WTC11 (cell line): ENCODE measurements around the gene BTBD19. TPM values are rescaled to one million over a fixed set of nuclear protein-coding genes. Genes with fewer than 3 reads are reported as not detected.

Source experiments
- ATAC-seq: fragments of 200-7000 bp; cut with Tn5 transposase; 2 replicates; pipeline ENCODE4 v1.10.0; 2021; ENCODE audit warnings: mild to moderate bottlenecking, moderate library complexity
- CTCF ChIA-PET: fragments of 300-600 bp; sonication (Branson Sonifier 250); formaldehyde crosslinking; loops from one replicate; lab custom pipeline; 2021; ENCODE audit warnings: antibody characterized with exemption; lab: Charles Lee
- POLR2A ChIA-PET: fragments of 350-600 bp; sonication (Branson Sonifier 250); formaldehyde crosslinking; loops from one replicate; lab custom pipeline; 2021; ENCODE audit warnings: antibody characterized with exemption; lab: Charles Lee
- DNase-seq: peaks from one replicate; pipeline ENCODE4 v3.0.0; 2021; ENCODE audit warnings: low spot score
- H3K27ac Mint-ChIP-seq: 2 replicates; pipeline ENCODE4 v1.8.0; 2021; ENCODE audit warnings: mixed read lengths
- H3K27me3 Mint-ChIP-seq: 2 replicates; pipeline ENCODE4 v1.8.0; 2021; ENCODE audit warnings: low read depth, mild to moderate bottlenecking, moderate library complexity, mixed read lengths
- H3K36me3 Mint-ChIP-seq: 2 replicates; pipeline ENCODE4 v1.8.0; 2021; ENCODE audit warnings: mixed read lengths
- H3K4me1 Mint-ChIP-seq: 2 replicates; pipeline ENCODE4 v1.8.0; 2022; ENCODE audit warnings: mixed read lengths
- H3K4me3 Mint-ChIP-seq: 2 replicates; pipeline ENCODE4 v1.8.0; 2021; ENCODE audit warnings: mild to moderate bottlenecking, moderate library complexity, mixed read lengths
- H3K9me3 Mint-ChIP-seq: 2 replicates; pipeline ENCODE4 v1.8.0; 2021; ENCODE audit warnings: mixed read lengths
- ATF1 ChIP-seq: sonication (generic); formaldehyde crosslinking; IDR thresholded peaks from 2 replicates; pipeline ENCODE4 v1.8.1; 2023; ENCODE audit warnings: mild to moderate bottlenecking, moderate library complexity, missing genetic modification reagents
- ESRRA ChIP-seq: sonication (generic); formaldehyde crosslinking; IDR thresholded peaks from 2 replicates; pipeline ENCODE4 v1.8.1; 2022; ENCODE audit warnings: mild to moderate bottlenecking, missing genetic modification reagents, borderline replicate concordance
- FOXK1 ChIP-seq: sonication (generic); formaldehyde crosslinking; IDR thresholded peaks from 2 replicates; pipeline ENCODE4 v1.8.0; 2022; ENCODE audit warnings: mild to moderate bottlenecking, moderate library complexity, missing genetic modification reagents
- MXD4 ChIP-seq: fragments of 250-450 bp; sonication (Bioruptor Pico); IDR thresholded peaks from 2 replicates; pipeline ENCODE4 v1.8.0; 2021; ENCODE audit warnings: mild to moderate bottlenecking, moderate library complexity, borderline replicate concordance
- NR1H2 ChIP-seq: sonication (generic); formaldehyde crosslinking; IDR thresholded peaks from 2 replicates; pipeline ENCODE4 v1.9.0; 2021; ENCODE audit warnings: mild to moderate bottlenecking, moderate library complexity, missing genetic modification reagents
- PRRX2 ChIP-seq: fragments of 250-450 bp; sonication (Bioruptor Pico); IDR thresholded peaks from 2 replicates; pipeline ENCODE4 v1.8.0; 2021; ENCODE audit warnings: mild to moderate bottlenecking
- SMAD4 ChIP-seq: sonication (generic); formaldehyde crosslinking; IDR thresholded peaks from 2 replicates; pipeline ENCODE4 v1.8.0; 2022; ENCODE audit warnings: mild to moderate bottlenecking, missing genetic modification reagents
- TEAD4 ChIP-seq: sonication (generic); formaldehyde crosslinking; IDR thresholded peaks from 2 replicates; pipeline ENCODE4 v1.8.0; 2022; ENCODE audit warnings: mild to moderate bottlenecking, missing genetic modification reagents
- TP53 ChIP-seq: sonication (generic); formaldehyde crosslinking; IDR thresholded peaks from 2 replicates; pipeline ENCODE4 v1.8.1; 2023; ENCODE audit warnings: mild to moderate bottlenecking, missing genetic modification reagents
- ZNF121 ChIP-seq: sonication (generic); formaldehyde crosslinking; IDR thresholded peaks from 2 replicates; pipeline ENCODE4 v1.8.0; 2023; ENCODE audit warnings: missing genetic modification reagents
- ZNF416 ChIP-seq: fragments of 250-450 bp; sonication (Bioruptor Pico); IDR thresholded peaks from 2 replicates; pipeline ENCODE4 v1.9.0; 2021; ENCODE audit warnings: mild to moderate bottlenecking, inconsistent platforms
- total RNA-seq: library from RNA; stranded (reverse); gene quantifications from 3 replicates; pipeline ENCODE4 v1.2.3, GENCODE V29; 2021
- TF ChIP-seq, protein P1 (sequence below): sonication (generic); formaldehyde crosslinking; IDR thresholded peaks from 2 replicates; pipeline ENCODE4 v1.8.1; 2023; ENCODE audit warnings: mild to moderate bottlenecking, missing genetic modification reagents, borderline replicate concordance
- TF ChIP-seq, protein P2 (sequence below): sonication (generic); formaldehyde crosslinking; IDR thresholded peaks from 2 replicates; pipeline ENCODE4 v1.8.1; 2023; ENCODE audit warnings: mild to moderate bottlenecking, missing genetic modification reagents
- TF ChIP-seq, protein P3 (sequence below): fragments of 250-450 bp; sonication (Bioruptor Pico); IDR thresholded peaks from 2 replicates; pipeline ENCODE4 v1.9.0; 2021; ENCODE audit warnings: mild to moderate bottlenecking
- TF ChIP-seq, protein P4 (sequence below): sonication (generic); formaldehyde crosslinking; IDR thresholded peaks from 2 replicates; pipeline ENCODE4 v1.8.1; 2022; ENCODE audit warnings: low read depth, missing genetic modification reagents, borderline replicate concordance
- TF ChIP-seq, protein P5 (sequence below): sonication (generic); formaldehyde crosslinking; IDR thresholded peaks from 2 replicates; pipeline ENCODE4 v1.8.1; 2022; ENCODE audit warnings: missing genetic modification reagents, borderline replicate concordance
- TF ChIP-seq, protein P6 (sequence below): fragments of 250-450 bp; sonication (Bioruptor Pico); IDR thresholded peaks from 2 replicates; pipeline ENCODE4 v1.9.0; 2021; ENCODE audit warnings: moderate library complexity, mild to moderate bottlenecking, inconsistent platforms, borderline replicate concordance

Gene BTBD19
- total RNA-seq, 1 experiment from 2014 or later = 1.7 TPM

DNA sequence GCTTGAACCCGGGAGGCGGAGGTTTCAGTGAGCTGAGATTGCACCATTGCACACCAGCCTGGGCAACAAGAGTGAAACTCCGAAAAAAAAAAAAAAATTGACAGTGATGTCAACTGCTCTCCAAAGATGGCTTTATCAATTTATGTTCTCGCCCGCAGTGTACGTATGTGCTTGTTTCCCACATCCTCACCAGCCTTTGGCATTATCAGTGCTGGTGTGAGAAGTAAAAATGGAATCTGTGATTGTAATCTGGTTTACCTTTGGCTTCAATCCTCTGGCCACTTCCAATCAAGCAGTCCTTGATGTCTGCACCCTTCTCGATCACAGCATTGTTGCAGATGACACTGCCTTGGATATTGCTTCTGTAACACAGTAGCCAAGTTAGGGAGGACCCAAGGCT is 49.1 kb downstream of the BTBD19 start:
- ATAC-seq = no peak
- POLR2A ChIA-PET = interaction anchor here (0.7 kb wide), 1 partner anchor 49 kb away, joined by 5 read pairs; no protein-coding TSS in a partner anchor
- H3K4me1 Mint-ChIP-seq = peaks cover 5% of the 10 kb centered on the region
- no peak for DNase-seq
- H3K27me3 Mint-ChIP-seq = no peaks in the 10 kb centered on the region
- no peaks in the 10 kb centered on the region for H3K9me3 Mint-ChIP-seq
- peaks cover 7% of the 10 kb centered on the region for H3K36me3 Mint-ChIP-seq
- TF ChIP-seq, protein P1, sequence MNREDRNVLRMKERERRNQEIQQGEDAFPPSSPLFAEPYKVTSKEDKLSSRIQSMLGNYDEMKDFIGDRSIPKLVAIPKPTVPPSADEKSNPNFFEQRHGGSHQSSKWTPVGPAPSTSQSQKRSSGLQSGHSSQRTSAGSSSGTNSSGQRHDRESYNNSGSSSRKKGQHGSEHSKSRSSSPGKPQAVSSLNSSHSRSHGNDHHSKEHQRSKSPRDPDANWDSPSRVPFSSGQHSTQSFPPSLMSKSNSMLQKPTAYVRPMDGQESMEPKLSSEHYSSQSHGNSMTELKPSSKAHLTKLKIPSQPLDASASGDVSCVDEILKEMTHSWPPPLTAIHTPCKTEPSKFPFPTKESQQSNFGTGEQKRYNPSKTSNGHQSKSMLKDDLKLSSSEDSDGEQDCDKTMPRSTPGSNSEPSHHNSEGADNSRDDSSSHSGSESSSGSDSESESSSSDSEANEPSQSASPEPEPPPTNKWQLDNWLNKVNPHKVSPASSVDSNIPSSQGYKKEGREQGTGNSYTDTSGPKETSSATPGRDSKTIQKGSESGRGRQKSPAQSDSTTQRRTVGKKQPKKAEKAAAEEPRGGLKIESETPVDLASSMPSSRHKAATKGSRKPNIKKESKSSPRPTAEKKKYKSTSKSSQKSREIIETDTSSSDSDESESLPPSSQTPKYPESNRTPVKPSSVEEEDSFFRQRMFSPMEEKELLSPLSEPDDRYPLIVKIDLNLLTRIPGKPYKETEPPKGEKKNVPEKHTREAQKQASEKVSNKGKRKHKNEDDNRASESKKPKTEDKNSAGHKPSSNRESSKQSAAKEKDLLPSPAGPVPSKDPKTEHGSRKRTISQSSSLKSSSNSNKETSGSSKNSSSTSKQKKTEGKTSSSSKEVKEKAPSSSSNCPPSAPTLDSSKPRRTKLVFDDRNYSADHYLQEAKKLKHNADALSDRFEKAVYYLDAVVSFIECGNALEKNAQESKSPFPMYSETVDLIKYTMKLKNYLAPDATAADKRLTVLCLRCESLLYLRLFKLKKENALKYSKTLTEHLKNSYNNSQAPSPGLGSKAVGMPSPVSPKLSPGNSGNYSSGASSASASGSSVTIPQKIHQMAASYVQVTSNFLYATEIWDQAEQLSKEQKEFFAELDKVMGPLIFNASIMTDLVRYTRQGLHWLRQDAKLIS (CRISPR knock-in tag) = no peak
- TF ChIP-seq ZNF416 (CRISPR knock-in tag) = no peak
- TF ChIP-seq TP53 (CRISPR knock-in tag) = no peak
- TF ChIP-seq ATF1 = no peak
- TF ChIP-seq, protein P2, sequence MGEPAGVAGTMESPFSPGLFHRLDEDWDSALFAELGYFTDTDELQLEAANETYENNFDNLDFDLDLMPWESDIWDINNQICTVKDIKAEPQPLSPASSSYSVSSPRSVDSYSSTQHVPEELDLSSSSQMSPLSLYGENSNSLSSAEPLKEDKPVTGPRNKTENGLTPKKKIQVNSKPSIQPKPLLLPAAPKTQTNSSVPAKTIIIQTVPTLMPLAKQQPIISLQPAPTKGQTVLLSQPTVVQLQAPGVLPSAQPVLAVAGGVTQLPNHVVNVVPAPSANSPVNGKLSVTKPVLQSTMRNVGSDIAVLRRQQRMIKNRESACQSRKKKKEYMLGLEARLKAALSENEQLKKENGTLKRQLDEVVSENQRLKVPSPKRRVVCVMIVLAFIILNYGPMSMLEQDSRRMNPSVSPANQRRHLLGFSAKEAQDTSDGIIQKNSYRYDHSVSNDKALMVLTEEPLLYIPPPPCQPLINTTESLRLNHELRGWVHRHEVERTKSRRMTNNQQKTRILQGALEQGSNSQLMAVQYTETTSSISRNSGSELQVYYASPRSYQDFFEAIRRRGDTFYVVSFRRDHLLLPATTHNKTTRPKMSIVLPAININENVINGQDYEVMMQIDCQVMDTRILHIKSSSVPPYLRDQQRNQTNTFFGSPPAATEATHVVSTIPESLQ (CRISPR knock-in tag) = no peak
- TF ChIP-seq FOXK1 (CRISPR knock-in tag) = no peak
- TF ChIP-seq, protein P3, sequence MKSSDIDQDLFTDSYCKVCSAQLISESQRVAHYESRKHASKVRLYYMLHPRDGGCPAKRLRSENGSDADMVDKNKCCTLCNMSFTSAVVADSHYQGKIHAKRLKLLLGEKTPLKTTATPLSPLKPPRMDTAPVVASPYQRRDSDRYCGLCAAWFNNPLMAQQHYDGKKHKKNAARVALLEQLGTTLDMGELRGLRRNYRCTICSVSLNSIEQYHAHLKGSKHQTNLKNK (CRISPR knock-in tag) = no peak
- TF ChIP-seq MXD4 (CRISPR knock-in tag) = no peak
- no peak for TF ChIP-seq PRRX2 (CRISPR knock-in tag)
- no peak for TF ChIP-seq ESRRA (CRISPR knock-in tag)
- TF ChIP-seq TEAD4 (CRISPR knock-in tag) = no peak
- TF ChIP-seq, protein P4, sequence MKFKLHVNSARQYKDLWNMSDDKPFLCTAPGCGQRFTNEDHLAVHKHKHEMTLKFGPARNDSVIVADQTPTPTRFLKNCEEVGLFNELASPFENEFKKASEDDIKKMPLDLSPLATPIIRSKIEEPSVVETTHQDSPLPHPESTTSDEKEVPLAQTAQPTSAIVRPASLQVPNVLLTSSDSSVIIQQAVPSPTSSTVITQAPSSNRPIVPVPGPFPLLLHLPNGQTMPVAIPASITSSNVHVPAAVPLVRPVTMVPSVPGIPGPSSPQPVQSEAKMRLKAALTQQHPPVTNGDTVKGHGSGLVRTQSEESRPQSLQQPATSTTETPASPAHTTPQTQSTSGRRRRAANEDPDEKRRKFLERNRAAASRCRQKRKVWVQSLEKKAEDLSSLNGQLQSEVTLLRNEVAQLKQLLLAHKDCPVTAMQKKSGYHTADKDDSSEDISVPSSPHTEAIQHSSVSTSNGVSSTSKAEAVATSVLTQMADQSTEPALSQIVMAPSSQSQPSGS (CRISPR knock-in tag) = no peak
- no peak overlapping the region for H3K4me3 Mint-ChIP-seq
- CTCF ChIA-PET = interaction anchor here (0.6 kb wide), 1 partner anchor 21 kb away, joined by 3 read pairs; no protein-coding TSS in a partner anchor
- H3K27ac Mint-ChIP-seq = no peak overlapping the region

DNA sequence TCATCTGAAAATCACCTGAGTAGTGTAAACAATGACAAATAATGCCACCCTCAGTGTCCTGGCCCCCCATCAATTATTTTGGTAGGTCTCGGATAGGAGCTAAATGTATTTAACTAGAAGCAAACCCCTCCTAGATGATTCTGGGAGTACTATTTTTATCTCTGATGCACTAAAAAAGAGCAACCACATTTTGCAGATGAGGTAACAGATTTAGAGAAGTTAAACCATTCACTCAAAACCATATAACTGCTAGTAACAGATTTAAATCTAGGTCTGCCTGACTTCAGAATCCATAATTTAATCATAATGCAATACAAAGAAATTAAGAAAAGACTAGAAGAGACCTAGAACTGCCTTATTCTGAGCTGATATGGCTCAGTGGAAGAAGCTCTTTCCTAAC is 52.0 kb downstream of the BTBD19 start:
- H3K4me1 Mint-ChIP-seq = peaks cover 5% of the 10 kb centered on the region
- no peaks in the 10 kb centered on the region for H3K27me3 Mint-ChIP-seq
- ATAC-seq = no peak
- H3K27ac Mint-ChIP-seq = 0 out of 2 replicates have a peak overlapping the region, but pooled peaks have one; percentile 2
- no peaks in the 10 kb centered on the region for H3K9me3 Mint-ChIP-seq
- H3K4me3 Mint-ChIP-seq = no peak overlapping the region
- H3K36me3 Mint-ChIP-seq = peaks cover 7% of the 10 kb centered on the region
- ChIA-PET POLR2A (no interaction called here), CTCF (interaction anchor here (1.5 kb wide), 1 partner anchor 20 kb away, joined by 4 read pairs; no protein-coding TSS in a partner anchor)
- no peak for DNase-seq
- TF ChIP-seq SMAD4 (CRISPR knock-in tag) (no peak), TEAD4 (CRISPR knock-in tag) (no peak), ATF1 (no peak)

DNA sequence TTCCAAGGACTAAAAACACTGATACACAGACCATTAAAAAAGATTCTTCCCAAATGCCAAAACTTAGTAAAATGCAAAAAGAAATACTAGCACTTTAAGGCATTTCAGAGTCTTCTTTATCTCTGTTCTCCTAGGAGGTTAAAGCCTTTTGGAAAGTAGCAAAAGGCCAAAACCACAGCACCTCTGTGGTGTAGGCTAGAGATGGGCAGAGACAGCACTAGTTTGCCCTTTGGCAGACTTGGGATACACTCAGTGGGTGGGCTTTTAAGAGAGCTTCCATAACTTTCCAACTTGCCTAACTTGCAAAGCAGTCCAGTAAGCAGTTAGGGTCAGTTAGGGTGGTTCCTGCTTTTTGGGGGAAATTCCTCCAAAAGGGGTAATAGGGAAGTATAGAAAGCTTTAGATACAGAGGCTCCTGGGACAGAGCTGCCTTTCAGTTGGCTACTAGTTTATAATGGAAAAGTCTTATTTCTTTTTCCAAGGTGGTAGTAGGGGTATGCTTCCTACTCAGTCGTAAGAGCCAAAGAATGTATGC is 52.6 kb downstream of the BTBD19 start:
- DNase-seq = no peak
- Mint-ChIP-seq H3K4me1 (peaks cover 5% of the 10 kb centered on the region), H3K9me3 (no peaks in the 10 kb centered on the region), H3K27me3 (no peaks in the 10 kb centered on the region), H3K36me3 (peaks cover 4% of the 10 kb centered on the region), H3K4me3 (no peak overlapping the region), H3K27ac (no peak overlapping the region)
- POLR2A ChIA-PET = no interaction called here
- ATAC-seq = no peak
- TF ChIP-seq NR1H2 (CRISPR knock-in tag) = no peak
- TF ChIP-seq ZNF121 (CRISPR knock-in tag) = no peak
- TF ChIP-seq, protein P5, sequence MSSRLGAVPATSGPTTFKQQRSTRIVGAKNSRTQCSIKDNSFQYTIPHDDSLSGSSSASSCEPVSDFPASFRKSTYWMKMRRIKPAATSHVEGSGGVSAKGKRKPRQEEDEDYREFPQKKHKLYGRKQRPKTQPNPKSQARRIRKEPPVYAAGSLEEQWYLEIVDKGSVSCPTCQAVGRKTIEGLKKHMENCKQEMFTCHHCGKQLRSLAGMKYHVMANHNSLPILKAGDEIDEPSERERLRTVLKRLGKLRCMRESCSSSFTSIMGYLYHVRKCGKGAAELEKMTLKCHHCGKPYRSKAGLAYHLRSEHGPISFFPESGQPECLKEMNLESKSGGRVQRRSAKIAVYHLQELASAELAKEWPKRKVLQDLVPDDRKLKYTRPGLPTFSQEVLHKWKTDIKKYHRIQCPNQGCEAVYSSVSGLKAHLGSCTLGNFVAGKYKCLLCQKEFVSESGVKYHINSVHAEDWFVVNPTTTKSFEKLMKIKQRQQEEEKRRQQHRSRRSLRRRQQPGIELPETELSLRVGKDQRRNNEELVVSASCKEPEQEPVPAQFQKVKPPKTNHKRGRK (CRISPR knock-in tag) = no peak
- TF ChIP-seq, protein P6, sequence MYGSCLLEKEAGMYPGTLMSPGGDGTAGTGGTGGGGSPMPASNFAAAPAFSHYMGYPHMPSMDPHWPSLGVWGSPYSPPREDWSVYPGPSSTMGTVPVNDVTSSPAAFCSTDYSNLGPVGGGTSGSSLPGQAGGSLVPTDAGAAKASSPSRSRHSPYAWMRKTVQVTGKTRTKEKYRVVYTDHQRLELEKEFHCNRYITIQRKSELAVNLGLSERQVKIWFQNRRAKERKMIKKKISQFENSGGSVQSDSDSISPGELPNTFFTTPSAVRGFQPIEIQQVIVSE = no peak
- CTCF ChIA-PET = interaction anchor here (1.5 kb wide), 1 partner anchor 20 kb away, joined by 4 read pairs; no protein-coding TSS in a partner anchor
